ENCODE data around the gene SLC24A3.
A peak's percentile ranks its signal among the peaks of the same experiment; 100 is the strongest.

The SLC24A3 gene

GRCh38 chr20:19515074-19515473 lies 302.6 kb downstream of the SLC24A3 start:
- no peak for DNase-seq

DNA sequence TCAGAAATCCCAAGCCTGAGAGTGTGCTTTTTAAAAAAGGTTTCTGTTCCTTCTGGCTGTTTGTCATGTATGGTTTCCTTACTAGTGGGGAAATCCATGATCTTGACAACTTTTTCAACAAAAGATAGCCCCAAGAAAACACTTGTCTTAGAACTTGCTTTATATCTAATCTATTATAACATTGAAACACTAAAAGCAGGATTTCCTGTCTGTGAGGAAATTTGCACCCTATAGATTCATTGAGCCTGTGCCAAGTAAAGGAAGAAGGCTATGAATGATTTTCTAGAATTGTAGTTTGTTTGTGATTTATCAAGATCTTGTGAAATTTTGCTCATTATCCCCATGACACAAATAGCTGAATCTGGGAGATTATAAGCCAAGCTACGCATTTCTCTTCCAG lies 307.0 kb downstream of the SLC24A3 start:
- no peak for DNase-seq

GRCh38 chr20:19520261-19520660 lies 307.8 kb downstream of the SLC24A3 start:
- DNase-seq: no peak

DNA sequence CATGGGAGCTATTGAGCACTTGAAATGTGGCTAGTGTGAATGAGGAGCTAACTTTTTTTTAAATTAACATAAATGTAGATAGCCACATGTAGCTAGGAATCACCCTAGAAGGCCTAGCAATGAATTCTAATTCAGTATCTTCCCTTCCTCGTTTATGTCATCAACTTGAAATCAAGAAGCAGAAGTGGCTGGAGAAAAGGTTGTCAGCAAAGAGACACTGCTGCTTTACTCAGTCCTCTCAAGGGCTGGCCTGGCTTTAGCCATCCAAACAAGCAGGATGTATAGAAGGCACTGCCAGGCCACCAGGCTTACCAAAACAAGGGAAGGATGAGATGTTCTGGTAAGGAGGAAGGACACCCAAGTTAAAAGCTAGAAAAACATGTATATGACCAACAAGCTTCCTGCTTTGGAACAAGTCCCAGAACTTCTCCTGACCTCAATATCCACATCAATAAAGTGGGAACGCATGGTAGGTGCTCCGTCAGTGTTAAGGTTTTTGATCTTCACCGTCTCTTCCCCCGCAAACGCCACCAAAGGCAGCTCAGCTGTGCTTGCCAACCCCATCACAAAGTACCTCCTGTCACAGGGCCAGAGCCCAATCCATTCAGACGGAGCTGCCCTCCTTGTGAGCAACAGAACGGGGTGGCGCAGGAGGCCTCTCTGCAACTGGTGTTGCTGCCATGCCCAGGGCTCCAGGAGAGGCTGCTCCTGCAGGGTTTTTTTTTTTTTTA lies 309.8 kb downstream of the SLC24A3 start:
- no peak for DNase-seq

DNA sequence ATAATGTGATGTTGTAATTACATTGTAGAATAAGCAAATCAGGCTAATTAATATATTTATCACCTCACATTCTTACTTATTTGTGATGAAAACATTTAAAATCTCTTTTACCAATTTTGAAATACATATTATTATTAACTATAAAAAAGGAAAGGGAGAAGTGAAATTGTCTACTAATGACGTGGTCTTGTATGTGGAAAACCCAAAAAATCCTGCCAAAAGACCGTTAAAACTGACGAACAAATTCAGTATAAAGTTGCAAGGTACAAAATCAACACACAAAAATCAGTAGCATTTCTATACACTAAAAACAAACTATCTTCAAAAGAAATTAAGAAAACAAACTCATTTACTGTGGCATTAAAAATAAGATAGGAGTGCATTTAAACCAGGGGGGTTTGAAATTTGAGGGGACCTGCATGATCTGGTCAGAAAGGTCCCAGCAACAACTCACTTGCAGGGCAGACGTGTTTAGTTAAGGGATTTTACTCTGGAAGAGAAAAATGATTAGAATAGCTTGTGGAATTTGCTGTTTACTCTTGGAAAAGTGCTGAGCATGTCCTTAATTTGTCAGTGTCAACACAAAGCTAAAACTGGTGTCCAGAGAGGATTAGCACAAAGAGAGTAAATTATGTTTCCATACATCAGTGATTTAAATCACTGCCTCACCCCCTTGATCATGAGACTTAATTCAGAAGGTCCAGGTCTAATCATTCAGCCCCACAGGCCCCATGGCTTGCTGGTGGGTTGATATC lies 310.6 kb downstream of the SLC24A3 start:
- no peak for DNase-seq

DNA sequence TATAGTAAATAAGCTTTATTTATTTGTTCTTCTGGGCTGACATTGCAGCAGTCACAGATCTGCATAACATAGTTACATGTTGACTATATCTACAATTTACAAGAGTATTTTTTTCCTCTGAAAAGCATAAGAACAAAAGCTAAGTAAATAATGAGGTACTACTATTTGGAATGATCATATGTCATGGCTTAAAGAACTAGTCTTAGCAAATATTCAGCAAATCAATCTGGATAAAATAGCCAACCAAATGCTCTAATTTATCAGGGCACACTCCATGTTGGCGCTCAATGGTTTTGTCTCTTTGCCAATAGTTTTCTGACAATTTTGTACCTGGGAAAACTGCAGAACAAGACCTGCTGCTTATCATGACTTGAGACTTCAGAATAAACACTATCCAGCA lies 312.2 kb downstream of the SLC24A3 start:
- no peak for DNase-seq

- no peak for DNase-seq
Measured at GRCh38 chr20:19527509-19527908, 315.1 kb downstream of the SLC24A3 start.

DNA sequence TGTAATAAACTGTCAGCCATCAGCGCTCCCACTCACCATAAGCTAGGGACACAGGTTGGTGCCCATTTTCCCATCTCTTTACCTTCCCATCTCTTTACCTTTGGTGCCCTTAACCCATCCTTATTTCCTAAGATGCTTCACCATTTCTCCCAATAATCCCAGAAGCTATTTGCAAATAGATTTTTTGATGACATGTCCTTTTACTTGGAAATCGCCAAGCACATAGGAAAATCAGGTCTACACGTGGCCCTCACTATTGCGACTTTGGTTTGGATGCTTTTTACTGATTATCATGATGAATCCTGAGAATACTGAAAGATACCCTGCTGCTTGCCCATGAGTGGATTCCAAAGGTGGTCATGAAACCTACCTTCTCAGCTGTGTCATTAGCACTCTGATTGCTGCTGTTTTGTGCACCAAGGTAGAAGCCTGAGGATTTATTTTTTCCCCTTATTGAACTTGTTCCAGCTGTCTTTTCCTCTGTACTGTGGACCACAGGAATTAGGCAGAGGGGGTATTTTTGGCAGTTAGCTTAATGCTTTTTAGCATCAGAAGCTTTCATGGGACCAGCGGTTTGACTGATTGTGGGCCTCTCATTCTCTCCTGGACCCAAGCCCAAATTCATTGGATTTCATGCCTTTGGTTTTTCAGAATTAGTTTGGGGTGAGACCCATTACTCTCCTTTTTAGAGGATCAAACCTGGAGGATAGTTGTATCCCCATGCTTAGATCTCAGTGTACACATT lies 316.0 kb downstream of the SLC24A3 start:
- DNase-seq: no peak

- no peak for DNase-seq
Measured at GRCh38 chr20:19530006-19530405, 317.6 kb downstream of the SLC24A3 start.

DNA sequence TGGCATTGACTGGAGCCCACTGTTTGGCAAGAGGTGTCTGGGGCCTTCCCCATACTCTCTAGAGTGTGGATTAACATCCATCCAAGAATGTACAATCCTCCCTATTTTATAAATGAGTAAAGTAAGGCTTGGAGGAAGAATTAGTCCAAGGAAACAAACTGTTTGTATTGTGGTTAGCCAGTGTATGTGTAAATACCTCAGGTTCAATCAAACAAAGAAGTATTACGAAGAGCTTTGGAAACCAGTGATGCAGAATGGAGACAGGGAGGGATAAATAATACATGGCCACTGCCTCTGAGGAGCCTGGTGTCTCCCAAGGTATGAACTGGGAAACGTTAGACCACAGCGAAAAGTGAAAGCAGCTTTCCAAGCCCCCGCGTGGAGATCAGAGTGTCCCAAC lies 319.0 kb downstream of the SLC24A3 start:
- DNase-seq: no peak

DNA sequence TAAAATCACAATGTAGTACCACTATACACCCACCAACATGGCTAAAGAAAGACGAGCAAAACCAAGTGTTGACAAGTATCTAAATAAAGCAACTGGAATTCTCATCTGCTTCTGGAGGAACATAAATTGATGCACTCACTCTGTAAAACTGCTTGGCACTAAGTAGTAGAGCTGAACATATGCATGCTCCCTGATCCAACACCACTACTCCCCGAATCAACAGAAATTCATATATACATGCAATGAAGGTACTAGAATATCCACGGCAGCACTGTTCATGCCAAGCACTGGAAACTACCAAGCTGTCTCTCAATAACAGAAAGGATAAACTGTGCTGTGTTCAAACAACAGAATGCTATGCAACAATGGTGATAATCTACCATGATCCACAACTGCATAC lies 326.1 kb downstream of the SLC24A3 start:
- DNase-seq: no peak

- no peak for DNase-seq
Measured at GRCh38 chr20:19539191-19539590, 326.7 kb downstream of the SLC24A3 start.

DNA sequence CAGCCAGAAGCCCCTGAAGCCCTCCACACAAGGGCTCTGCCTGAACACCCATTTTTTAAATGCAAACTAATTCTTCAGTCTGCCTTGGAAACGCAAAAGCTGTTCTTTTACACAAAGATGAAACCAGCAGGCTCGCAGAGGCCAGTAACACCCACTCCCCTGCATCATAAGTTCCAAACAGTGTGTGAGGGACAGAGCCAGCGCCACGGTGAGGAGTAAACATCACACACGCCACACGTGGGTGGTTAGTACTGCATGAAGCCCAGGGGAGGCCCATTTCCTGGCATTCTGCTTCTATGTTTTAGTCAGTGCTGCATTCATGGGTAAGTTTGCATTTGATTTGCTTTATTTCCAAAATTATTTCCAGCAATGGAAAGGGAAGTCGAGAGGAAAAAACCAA lies 327.9 kb downstream of the SLC24A3 start:
- DNase-seq: peak; percentile 5

DNA sequence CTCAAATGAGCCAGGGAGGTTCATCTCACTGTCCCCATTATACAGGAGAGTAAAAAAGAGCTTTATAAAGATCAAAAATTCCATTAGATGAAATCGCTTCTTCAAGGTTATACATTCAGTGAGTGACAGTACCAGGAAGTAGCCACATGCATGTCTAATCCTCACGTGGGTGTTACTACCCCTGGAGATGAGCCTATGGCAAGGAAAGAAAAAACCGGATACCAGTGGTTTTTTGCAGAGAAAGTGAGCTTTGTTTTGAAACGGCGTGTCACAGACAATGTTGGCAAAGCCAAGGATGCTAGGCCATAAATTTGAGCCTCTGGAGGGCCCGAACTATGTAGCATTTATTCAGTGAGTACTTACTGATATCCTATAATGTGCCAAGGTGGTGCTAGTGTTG lies 330.7 kb downstream of the SLC24A3 start:
- no peak for DNase-seq

GRCh38 chr20:19544684-19545083 lies 332.2 kb downstream of the SLC24A3 start:
- DNase-seq: no peak

DNA sequence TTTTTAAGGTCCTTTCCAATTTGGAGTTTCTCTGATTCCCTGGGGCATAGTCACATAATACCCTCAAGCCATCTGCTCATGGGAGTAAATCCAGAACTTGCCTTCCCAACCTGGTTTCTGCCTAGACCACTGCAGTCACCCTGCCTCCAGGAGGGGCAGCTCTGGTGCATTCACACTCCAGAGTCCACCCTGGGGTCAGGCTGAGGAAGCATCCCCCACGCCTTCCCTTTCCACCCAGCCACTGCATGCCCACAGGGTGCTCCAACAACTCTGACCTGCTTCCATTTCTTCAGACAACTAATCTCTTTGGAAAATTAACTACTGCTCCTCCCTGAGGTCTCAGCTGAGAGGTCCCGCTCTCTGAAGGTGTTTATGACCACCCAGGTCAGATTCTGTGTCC lies 334.2 kb downstream of the SLC24A3 start:
- DNase-seq: no peak

- DNase-seq: no peak
Measured at GRCh38 chr20:19547547-19547946, 335.1 kb downstream of the SLC24A3 start.

- DNase-seq: no peak
Measured at GRCh38 chr20:19549896-19550295, 337.5 kb downstream of the SLC24A3 start.

- no peak for DNase-seq
Measured at GRCh38 chr20:19552221-19553180, 340.1 kb downstream of the SLC24A3 start.

- no peak for DNase-seq
Measured at GRCh38 chr20:19554666-19555065, 342.2 kb downstream of the SLC24A3 start.

DNA sequence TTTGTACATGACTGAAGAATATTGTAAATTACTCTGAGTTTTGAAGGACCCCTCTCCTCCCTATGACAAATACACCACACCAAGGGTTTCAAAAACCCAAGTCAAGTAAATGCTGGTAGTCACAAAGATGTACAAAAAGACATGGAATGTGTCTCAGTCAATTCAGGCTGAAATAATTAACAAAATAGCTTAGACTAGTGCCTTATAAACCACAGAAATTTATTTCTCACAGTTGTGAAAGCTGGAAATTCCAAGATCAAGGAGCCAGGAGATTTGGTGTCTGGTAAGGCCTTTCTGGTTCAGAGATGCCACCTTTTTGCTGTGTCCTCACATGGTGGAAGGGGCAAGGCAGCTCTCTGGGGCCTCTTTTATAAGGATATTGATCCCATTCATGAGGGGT lies 343.3 kb downstream of the SLC24A3 start:
- DNase-seq: no peak

DNA sequence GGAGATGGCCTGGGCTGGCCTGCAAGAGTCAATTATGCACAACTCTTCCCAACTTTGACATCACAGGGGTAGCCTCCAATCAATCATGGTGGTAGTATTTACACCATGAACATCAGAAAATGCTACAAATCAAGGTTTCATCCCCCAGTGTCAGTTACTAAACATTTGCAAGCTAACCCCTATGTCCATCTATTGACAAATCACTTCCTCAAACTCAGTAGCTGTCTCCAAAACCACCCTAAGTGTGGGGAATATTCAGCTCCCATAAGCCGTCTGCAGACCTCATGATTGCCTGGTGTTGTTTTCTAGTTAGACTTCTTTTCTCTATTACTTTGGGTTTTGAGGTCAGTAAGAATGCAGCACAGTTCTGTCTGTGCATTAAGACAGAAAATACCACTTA lies 344.8 kb downstream of the SLC24A3 start:
- DNase-seq: no peak

Measured in activated CD4-positive, alpha-beta T cell treated with anti-CD3 and anti-CD28 coated beads, Interleukin-2, amount 50 U/mL, for 16 hours (primary cell).